ENCODE results near the gene LGR6.
"Not testable (repeated sequence)": the region's sequence is repeated elsewhere in the genome, so short reads cannot be mapped to it uniquely, and the experiment has no call there.

Gene LGR6

GRCh38 chr1:202223121-202223860 lies 29.7 kb downstream of the LGR6 start:
- no peak for DNase-seq (ENCODE audit: low spot score)

- DNase-seq (ENCODE audit: low spot score) = no peak
These were observed 30.9 kb downstream of the LGR6 start for GRCh38 chr1:202224453-202224852.

GRCh38 chr1:202225131-202225530 lies 31.5 kb downstream of the LGR6 start:
- DNase-seq (ENCODE audit: low spot score) = no peak

- no peak for DNase-seq (ENCODE audit: low spot score)
These were observed 33.6 kb downstream of the LGR6 start for GRCh38 chr1:202227053-202227672.

GRCh38 chr1:202227997-202228401 lies 34.4 kb downstream of the LGR6 start:
- DNase-seq (ENCODE audit: low spot score) = no peak

GRCh38 chr1:202228484-202229122 lies 35.0 kb downstream of the LGR6 start:
- no peak for DNase-seq (ENCODE audit: low spot score)

- no peak for DNase-seq (ENCODE audit: low spot score)
These were observed 35.8 kb downstream of the LGR6 start for GRCh38 chr1:202229376-202229775.

GRCh38 chr1:202230061-202230938 lies 36.7 kb downstream of the LGR6 start:
- DNase-seq (ENCODE audit: low spot score) = no peak

GRCh38 chr1:202230939-202231645 lies 37.5 kb downstream of the LGR6 start:
- DNase-seq (ENCODE audit: low spot score) = no peak

- no peak for DNase-seq (ENCODE audit: low spot score)
These were observed 39.6 kb downstream of the LGR6 start for GRCh38 chr1:202233171-202233570.

GRCh38 chr1:202233804-202234203 lies 40.2 kb downstream of the LGR6 start:
- DNase-seq (ENCODE audit: low spot score) = no peak

- no peak for DNase-seq (ENCODE audit: low spot score)
These were observed 40.9 kb downstream of the LGR6 start for GRCh38 chr1:202234331-202235002.

GRCh38 chr1:202235003-202235660 lies 41.5 kb downstream of the LGR6 start:
- DNase-seq (ENCODE audit: low spot score) = no peak

GRCh38 chr1:202235856-202236837 lies 42.5 kb downstream of the LGR6 start:
- peak; percentile 94 for DNase-seq (ENCODE audit: low spot score)

- DNase-seq (ENCODE audit: low spot score) = peak; percentile 65
These were observed 43.5 kb downstream of the LGR6 start for GRCh38 chr1:202237052-202237451.

- no peak for DNase-seq (ENCODE audit: low spot score)
These were observed 45.3 kb downstream of the LGR6 start for GRCh38 chr1:202238914-202239313.

GRCh38 chr1:202240226-202240625 lies 46.6 kb downstream of the LGR6 start:
- not testable (repeated sequence) for DNase-seq (ENCODE audit: low spot score)

- DNase-seq (ENCODE audit: low spot score) = no peak
These were observed 47.4 kb downstream of the LGR6 start for GRCh38 chr1:202240956-202241355.

GRCh38 chr1:202241376-202242079 lies 47.9 kb downstream of the LGR6 start:
- DNase-seq (ENCODE audit: low spot score) = no peak
